NCI-H69 (cell line): ENCODE data around the gene SYT7.

Source experiments
- DNase-seq: peaks from one replicate; lab custom pipeline; 2025; lab: John Stamatoyannopoulos, UW

SYT7 gene

DNA sequence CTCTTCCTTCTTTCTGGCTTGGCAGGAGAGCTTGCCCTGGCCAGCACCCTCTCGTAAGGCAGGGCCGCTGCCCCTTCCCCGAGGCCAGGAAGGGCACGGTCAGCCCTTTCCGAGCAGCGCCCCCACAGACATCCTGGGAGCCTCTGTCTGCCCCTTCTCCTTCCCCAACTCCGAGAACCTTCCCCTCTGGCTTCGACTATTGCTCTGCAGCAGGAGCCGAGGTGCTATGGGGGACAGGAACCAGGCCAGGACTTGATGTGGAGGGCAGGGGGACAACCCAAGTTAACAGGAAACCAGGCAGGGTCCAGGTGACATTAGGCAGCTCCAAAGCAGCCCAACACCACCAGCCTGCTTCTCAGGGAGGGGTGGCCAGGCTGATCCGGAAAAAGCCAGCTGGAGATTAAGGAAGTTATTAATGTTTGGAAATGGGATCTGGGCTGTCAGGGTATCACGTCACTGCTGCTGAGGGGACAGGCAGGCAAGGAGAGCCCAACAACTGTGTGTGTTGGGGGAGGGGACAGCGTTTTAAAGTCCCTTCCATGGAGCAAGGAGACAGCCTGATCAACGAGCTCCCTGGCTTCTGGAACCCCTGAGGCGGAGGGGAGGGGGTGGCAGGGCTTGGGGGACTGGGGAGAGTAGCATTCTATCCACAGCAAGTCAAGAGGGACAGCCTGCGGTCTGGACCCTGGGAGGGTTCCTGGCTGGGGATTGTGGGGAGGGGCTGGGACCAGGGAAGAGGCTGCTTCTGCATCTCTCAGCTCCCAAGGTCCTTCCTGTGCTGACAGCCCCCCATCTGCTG is 27.3 kb downstream of the SYT7 start:
- no peak for DNase-seq

DNA sequence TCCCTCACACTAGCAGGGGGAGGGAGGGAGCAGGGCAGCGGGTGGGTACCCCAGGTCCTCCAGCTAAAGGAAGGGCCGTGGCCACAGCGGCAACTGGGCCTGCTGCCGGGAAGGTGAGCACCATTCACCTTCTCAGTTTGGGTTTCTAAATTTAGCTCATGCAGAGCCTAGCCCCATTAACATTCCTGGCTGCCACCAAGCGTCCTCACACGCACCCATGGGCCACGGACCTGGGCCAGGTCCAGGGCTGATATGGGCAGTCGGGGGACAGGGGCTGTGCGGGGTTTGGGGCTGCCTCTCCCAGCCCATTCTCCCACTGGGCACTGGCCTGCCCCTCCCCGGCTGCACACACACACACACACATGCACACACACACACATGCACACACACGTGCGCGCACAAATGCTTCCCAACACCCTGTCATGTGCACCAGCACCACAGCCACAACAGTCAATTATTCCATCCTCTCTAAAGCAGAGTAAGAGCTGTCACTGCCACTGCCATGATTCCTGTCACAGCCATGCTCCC is 28.7 kb downstream of the SYT7 start:
- DNase-seq: no peak

DNA sequence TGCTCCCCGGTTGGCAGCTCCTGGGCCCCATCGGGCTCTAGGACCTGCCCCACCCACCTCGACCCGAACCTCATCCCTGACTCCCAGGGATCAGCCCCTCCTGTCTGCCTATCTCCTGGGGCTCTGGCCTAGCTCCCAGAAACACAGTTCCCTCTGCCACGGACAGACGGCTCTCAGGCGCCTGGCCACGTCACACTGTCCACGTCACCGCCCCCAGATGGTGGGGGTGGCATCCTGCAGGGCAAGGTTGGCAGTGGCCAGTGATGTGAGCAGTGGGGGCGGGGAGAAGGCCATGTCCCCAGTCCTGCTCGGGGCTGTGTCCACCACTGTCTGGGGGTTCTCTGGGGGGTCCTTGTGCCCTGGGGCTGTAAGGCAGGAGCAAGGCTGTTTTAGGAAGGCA is 29.2 kb downstream of the SYT7 start:
- no peak for DNase-seq

DNA sequence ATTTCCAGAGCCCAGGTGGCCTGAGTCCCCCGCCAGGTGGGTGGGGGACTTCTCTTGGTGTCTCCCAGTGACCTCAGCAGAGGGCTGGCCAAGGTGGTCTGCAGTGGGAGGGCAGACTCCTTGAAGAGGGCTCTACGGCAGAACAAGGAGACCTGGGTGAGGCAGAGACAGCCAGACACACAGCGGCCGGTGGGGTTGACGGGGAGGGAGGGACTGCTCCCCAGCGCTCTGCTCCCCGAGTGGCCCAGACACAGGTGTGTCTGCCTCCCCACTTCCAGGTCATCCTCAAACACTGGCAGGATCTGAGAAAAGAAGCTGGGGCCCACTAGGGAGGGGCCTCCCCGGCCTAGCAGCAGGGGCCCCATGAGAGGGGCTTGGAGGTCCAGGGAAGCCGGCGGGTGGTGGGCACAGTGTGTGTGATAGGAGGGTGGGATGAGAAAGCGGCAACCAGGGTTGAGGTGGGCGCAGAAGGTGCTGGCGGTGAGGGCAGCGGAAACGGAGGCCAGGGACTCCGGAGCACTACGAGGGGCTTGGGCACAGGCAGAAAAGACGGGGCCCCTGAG is 30.1 kb downstream of the SYT7 start:
- no peak for DNase-seq

DNA sequence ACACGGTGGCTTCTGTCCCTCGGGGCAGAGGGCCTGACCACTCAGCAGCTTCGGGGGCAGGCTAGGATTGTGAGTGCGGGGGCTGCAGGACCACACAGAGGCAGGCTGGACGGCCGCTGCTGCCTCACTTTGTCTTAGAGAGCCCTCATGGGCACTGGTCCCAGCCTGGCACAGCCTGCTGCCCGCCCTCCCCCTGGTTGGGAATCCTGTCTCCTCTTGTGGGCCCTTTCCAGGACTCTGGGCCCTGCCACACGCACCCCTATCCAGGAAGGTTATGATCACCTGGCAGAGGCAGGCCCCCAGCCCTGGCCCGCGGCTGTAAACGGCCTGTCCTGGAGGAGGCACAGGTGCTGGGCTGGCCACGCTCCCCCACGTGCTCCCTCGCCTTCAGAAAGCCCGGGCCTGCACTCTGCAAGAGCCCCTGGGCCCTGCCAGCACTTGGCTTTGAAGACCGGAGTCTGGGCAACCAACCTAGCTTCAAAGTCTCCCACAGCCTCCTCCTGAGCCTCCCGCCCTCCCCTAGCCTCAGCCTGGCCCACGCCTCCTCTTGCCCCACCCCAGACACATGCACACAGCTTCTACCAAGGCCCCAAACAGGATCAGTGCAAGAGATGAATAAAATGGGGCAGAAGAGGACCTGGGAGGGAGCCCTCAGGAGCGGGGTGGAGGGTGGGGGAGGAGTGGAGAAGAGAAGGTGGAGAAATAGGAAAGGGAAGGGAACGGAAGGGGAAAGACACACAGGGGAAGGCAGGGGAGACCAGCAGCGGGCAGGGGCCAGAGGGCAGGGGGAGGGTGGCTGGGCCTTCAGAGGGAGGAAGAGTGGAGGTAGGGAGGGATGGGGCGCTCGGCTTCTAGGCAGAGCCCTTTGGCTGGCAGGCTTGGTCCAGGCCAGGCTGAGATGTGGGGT is 31.0 kb downstream of the SYT7 start:
- DNase-seq: no peak

DNA sequence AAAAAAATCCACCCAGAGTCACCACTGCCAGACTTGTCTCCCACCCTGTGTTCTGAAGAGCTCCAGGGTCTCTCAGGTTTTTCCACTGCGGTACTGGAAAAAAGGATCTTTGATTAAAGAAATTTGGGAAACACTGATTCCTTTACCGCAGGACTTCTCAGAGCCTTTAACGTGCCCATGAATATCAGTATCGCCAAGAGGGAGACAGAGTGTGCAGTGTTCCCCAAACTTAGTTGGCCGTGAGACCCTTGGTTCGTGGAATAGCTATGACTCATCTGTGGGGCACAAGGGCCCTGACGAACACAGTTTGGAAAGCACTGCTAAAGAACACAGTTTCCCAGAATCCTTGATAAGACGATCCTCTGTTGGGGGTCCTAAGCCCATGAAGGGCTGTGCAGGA is 31.7 kb downstream of the SYT7 start:
- DNase-seq: no peak

DNA sequence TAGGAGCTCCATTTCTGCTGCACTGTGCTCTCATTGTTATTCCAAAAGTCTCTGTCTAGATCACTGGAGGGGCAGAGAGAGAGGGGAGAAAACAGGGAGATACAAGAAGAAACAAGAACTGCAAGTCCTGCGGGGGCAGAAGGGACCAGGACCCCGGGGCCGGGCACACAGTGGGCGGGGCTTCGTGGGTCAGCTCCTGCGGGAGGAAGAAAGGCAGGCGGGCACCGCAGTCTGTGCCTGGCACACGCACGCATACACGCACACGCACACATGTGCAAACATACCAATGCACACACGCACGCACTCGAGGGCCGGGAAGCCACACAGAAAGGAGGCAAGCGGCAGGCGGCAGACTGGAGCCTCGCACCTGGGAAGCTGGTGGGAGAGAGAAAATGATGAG is 33.6 kb downstream of the SYT7 start:
- no peak for DNase-seq

DNA sequence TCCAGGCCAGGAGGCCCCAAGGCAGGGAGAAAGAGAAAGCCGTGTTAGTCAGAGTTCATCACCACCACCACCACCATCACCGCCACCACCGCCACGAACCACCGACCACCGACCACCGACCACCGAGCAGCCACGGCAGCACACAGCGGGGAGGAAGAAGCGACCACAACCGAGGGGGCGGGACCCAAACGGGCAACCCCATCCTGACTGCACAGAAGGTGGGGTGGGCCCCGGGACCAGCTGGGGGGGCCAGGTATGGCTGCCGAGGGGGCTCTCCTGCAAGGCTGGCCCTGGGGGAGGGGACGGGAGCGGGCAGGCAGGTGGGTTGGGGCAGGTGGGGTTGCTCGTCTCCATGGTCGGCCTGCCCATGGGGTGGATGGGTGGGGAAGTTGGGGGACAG is 34.2 kb downstream of the SYT7 start:
- DNase-seq: no peak

DNA sequence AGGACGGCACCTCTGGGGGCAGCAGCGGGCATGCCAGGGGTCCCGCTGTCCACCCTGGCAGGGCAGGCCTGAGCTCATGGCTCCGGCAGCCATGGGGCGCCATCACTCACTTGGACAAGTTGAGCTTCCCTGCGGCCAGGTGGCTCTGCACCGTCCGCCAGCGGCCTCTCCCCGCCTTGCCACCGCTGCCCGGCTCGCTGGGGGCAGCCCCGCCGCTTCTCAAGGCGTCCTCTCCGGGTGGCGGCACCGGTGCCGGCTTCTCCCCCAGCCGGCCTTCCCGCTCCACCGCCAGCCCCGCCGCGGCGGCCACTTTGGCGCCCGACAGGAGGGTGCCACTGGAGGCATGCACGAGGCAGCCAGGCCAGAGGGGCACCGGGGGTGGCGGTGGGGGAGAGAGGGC is 35.0 kb downstream of the SYT7 start:
- no peak for DNase-seq

DNA sequence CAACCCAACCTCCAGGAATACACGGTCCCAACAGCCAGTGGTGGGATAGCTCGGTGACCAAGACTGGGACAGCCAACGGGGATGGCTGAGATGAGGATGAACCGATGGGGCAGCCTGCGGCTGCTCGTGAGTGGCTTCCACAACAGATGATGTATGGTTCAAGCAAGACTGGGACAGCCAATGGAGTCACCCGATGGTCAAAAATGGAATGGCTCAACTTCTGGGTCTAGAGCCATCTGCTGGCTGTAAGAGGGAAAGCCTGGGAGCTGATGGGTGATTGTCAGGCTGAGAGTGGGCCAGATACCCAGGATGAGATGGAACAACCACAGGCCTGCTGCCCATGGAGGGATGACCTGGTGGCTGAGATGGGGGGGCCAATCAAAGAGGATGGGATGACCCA is 35.5 kb downstream of the SYT7 start:
- DNase-seq: no peak

DNA sequence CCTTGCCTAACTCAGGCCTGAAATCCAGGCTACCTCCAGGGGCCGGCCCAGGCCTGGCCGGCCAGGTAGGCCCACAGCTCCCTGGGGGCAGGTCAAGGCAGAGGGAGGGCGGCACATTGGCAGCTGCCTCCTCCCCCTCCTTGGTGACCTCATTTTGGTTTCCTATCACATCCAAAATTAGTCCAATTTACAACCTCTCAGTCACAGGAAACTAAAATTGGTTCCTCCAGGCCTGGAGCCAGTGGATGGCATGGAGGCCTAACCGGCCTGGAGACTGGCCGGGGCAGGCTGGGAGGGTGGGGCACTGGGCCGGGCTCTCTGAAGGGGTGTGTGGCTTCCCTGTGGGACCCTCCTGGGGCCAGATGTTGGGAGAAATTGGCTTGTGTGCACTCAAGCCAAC is 36.4 kb downstream of the SYT7 start:
- DNase-seq: no peak

DNA sequence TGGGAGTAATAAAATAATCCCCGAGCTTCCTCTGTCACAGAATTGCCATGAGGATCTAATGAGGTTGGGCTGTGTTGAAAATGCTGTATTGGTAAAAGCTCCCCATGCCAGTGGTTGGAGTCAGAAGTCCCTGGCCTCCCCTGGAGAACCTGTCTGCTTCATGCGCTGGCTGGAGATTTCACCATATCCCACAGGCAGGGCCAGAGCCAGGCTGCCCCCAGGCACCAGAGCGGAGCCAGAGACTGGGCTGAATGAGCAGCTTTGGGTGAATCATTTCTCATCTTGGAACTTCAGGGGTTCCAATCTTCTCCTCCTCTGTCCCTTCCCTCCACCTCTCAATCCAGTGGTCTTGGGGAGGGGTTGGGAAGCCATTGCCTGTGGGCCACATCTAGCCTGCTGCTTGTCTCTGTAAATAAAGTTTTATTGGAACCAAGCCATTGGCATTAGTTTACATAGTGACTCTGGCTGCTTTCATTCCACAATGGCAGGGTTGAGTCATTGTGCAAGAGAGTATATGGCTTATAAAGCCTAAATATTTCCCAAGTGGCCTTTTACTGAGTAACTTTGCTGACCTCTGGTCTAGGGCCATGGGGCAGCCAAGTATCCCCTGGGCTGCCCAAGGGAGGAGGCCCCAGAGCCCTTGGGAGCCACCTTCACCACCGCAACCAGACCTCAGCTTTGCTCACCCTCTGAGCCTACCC is 37.1 kb downstream of the SYT7 start:
- DNase-seq: peak; percentile 41

DNA sequence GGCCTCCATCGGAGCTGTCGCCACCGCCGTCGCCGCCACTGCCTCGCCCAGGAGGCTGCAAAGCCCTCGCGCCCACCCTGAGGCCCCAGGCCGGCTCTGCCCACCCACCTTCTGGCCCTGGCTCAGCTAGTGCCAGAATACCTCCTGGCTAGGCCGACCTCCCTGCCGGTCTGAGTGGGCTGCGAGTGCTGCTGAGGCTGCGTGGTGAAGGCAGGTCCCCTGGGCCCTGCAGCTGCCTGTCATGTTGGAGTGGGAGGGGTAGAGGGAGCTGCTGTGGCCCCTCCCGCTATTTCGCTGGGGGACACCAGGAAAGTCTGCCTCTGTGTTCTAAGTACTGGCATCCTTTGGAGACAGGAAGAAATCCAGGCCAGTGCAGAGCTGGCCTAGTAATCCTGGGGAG is 38.2 kb downstream of the SYT7 start:
- no peak for DNase-seq

DNA sequence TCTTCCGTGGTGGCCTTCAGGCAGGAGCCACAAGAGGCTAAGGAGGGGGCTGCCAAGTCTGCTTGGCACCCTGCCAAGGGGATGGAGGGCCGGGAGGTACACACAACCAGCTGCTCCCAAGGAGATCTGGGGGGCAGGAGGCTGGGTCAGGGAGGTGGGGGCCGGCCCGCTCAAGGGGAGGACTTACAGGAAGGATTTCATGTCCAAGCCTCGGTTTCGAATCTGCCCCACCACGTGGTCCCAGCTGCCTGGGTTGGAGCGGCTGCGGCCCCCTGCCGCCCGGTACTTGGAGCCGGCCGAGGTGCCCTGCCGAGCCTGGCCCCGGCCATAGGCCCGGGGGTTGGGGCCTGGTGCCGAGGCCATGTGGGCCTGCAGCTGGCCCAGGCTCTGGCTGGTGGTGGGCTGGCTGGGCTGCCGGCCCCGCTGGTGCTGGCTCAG is 38.8 kb downstream of the SYT7 start:
- peak; percentile 79 for DNase-seq

DNA sequence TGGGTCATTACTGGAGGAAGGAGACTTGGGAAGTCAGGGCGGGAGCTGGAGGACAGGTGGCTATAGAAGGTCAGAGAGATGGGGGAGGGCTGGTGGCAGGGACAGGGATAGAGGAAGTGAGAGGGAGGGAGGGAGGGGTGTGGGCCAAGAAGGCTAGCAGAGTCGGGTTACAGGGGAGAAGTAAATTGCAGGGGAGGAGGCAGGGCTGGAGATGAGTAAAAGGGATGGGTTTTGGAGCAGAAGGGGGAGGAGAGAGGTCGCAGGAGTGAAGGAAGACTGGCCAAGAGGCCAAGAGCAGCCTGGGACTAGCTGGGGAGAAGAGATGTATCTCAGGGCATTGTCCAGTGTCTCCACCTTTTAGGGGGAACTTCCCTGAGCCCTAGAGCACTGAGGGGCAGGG is 39.3 kb downstream of the SYT7 start:
- peak; percentile 89 for DNase-seq

DNA sequence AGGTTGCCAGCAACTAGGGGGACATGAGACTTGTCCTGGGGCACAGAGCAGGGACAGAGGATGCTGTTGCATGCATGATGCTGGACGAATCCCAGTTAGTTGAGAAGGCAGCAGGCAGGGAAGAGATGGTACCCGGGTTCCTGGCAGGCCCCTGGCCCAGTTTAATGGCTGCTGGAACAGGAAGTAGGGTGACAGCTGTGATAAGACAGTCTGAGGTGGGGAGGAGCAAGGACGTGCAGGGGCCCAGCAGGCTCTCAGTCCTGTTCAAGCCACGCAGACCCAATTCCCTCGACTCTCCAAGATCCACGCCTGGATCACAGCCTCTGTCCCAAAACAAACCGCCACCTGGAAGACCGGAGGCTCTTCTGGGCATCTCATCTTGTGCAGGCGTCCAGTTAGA is 40.3 kb downstream of the SYT7 start:
- DNase-seq: no peak

DNA sequence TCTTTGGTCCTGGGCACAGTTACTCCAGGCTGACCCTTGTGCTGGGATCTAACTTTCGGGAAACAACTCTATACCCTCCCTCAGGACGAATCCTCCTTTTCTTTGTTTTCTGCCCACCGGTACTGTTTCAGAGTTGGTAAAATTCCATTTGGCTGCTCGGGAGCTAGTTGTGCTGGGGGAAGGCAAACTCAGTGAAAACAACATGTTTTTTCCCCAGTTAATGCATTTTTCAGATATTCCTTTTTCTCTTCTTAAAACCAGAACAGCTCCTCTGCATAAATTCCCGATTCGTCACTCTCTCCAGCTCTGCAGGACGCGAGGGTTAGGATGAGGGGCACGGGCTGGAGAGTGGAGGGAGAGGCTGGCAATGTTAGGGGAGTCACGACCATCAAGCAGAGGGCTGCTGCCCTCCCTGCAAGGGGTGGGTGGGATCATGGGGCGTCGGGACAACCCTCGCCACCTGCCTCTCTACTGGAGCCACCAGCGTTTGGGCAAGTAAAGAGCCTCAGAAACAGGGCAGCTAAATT is 41.0 kb downstream of the SYT7 start:
- no peak for DNase-seq

DNA sequence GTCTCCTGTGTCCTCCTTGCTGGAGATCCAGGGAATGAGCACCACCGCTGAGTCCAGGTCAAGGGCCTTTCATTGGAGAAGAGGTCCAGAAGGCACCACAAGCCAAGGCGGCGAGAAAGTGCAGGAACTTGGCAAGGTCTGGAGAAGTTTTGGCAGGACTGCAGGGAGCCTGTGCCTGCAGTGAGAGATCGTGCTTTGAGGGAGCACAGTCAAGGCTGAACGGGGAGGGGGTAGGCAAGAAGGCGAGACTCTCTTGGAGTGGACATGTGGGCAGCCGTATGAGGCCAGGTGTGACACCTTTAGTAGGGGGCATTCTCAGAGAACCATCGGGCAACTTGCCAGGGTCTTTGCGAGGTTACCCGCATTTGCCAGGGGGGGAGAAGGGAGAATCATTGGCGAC is 41.9 kb downstream of the SYT7 start:
- no peak for DNase-seq

DNA sequence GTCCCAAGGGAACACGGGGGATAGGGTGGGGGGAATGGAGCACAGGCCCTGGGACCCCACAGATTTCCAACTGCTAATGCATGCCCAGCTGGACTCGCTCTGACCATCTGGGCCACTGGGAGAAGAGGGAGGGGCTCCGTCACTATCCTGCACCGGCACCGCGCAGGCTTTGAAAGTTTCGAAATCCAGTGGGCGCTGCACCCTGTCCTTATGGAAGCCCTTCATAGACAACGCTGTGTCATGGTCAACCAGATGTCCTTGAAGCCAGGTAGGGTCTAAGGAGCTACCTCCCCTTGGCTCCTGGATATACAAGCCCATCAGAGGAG is 42.3 kb downstream of the SYT7 start:
- no peak for DNase-seq

DNA sequence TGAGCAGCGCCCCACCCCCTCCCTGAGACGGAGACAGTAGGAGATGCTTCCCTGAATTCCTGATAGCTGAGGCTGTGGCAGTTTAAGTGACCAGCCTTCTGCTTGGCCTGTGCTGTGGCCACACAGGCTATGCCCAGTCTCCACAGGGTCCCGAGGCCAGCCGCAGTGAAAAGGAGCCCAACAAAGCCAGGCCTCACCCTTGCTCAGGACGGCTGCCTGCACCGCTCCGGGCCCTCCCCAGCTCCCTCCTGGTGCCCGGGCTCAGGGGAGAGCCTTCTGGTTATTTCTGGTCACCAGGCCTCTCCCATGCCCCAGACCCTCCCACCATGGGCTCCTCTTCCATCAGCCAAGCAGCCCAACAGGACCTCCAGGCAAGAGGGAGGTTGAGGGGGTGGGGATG is 43.5 kb downstream of the SYT7 start:
- DNase-seq: no peak

DNA sequence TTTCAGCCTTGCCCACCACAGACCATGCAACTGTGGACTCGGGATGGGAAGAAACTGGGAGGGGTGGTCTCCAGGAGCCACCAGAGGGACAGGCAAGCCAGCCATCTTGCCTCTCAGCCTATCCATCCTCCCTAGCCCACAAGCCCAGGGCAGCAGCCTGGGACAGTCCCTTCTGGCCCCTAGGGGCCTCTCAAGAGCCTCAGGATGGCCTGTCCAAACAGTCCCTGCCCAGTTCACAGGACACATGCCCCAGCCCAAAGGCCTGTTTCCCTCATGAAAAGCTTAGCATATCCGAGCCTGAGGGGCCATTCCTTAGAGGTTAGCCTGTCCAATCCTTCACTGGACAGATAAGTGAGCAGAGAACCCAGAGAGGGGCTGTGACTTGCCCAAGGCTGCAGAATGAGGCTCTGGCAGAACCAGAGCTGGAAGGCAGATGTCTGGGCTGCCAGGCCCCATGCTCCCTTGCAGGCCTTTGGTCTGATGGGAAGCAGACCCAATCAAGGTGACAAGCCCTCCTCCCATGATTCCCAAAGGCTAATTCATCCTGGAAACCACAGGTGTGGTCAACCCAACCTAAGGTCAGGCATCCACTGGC is 44.1 kb downstream of the SYT7 start:
- DNase-seq: no peak
